NCI-H1105 (cell line): Measurements from ENCODE around the gene ASL.
"Not testable (repeated sequence)": the region's sequence is repeated elsewhere in the genome, so short reads cannot be mapped to it uniquely, and the experiment has no call there.

Experiments used
- DNase-seq: peaks from one replicate; lab custom pipeline; 2025; lab: John Stamatoyannopoulos, UW

Gene ASL

GRCh38 chr7:66075590-66076461 lies at the start of gene ASL:
TSS of gene ASL (plus strand) at chr7:66075819. CDS start at chr7:66076082, 263 bp downstream.
- peak; percentile 92 for DNase-seq

GRCh38 chr7:66028342-66028741 lies 47.3 kb upstream of the ASL start:
- DNase-seq: not testable (repeated sequence)

GRCh38 chr7:66033471-66034385 lies 41.9 kb upstream of the ASL start:
- DNase-seq: no peak

GRCh38 chr7:66034436-66035010 lies 41.1 kb upstream of the ASL start:
- DNase-seq: not testable (repeated sequence)

- DNase-seq: no peak
Measured at GRCh38 chr7:66036382-66036781, 39.2 kb upstream of the ASL start.

- DNase-seq: no peak
Measured at GRCh38 chr7:66036788-66037187, 38.8 kb upstream of the ASL start.

- DNase-seq: no peak
Measured at GRCh38 chr7:66039094-66039670, 36.4 kb upstream of the ASL start.

GRCh38 chr7:66043681-66044497 lies 31.7 kb upstream of the ASL start:
- no peak for DNase-seq

- DNase-seq: not testable (repeated sequence)
Measured at GRCh38 chr7:66044498-66044854, 31.1 kb upstream of the ASL start.

- no peak for DNase-seq
Measured at GRCh38 chr7:66047426-66047825, 28.2 kb upstream of the ASL start.

- not testable (repeated sequence) for DNase-seq
Measured at GRCh38 chr7:66049886-66050285, 25.7 kb upstream of the ASL start.

GRCh38 chr7:66050337-66050957 lies 25.2 kb upstream of the ASL start:
- no peak for DNase-seq

- DNase-seq: no peak
Measured at GRCh38 chr7:66050990-66051448, 24.6 kb upstream of the ASL start.

GRCh38 chr7:66052447-66052846 lies 23.2 kb upstream of the ASL start:
- DNase-seq: no peak

- no peak for DNase-seq
Measured at GRCh38 chr7:66054063-66054462, 21.6 kb upstream of the ASL start.

- no peak for DNase-seq
Measured at GRCh38 chr7:66055321-66055956, 20.2 kb upstream of the ASL start.

GRCh38 chr7:66060796-66061195 lies 14.8 kb upstream of the ASL start:
- no peak for DNase-seq

- no peak for DNase-seq
Measured at GRCh38 chr7:66069732-66070131, 5.9 kb upstream of the ASL start.

GRCh38 chr7:66070222-66070621 lies 5.4 kb upstream of the ASL start:
- DNase-seq: no peak

GRCh38 chr7:66072208-66072607 lies 3.4 kb upstream of the ASL start:
- DNase-seq: not testable (repeated sequence)
